Stimulated activated CD8-positive, alpha-beta memory T cell treated with anti-CD3 and anti-CD28 coated beads, Interleukin-7, amount 100 ng/mL, for 48 hours (primary cell): ENCODE data around the gene RNF43.

ENCODE experiments used
- DNase-seq, 2 donors: peaks; one replicate each; pipeline ENCODE4 v3.0.0-alpha.2; 2020; ENCODE audit warnings: low read depth in 1 of 2; ENCODE audit errors: extremely low read depth in 1 of 2

The RNF43 gene

GRCh38 chr17:58417300-58418092 is at the start of gene RNF43:
RNF43 (minus strand) TSS chr17:58417534; CDS start chr17:58415577, 1,957 bp downstream.
- DNase-seq, result peak; percentile 59 to 89

- DNase-seq, result no peak
Measured at GRCh38 chr17:58455491-58455890, 38.2 kb upstream of the RNF43 start.

GRCh38 chr17:58452738-58453137 is 35.4 kb upstream of the RNF43 start:
- DNase-seq, result no peak

DNA sequence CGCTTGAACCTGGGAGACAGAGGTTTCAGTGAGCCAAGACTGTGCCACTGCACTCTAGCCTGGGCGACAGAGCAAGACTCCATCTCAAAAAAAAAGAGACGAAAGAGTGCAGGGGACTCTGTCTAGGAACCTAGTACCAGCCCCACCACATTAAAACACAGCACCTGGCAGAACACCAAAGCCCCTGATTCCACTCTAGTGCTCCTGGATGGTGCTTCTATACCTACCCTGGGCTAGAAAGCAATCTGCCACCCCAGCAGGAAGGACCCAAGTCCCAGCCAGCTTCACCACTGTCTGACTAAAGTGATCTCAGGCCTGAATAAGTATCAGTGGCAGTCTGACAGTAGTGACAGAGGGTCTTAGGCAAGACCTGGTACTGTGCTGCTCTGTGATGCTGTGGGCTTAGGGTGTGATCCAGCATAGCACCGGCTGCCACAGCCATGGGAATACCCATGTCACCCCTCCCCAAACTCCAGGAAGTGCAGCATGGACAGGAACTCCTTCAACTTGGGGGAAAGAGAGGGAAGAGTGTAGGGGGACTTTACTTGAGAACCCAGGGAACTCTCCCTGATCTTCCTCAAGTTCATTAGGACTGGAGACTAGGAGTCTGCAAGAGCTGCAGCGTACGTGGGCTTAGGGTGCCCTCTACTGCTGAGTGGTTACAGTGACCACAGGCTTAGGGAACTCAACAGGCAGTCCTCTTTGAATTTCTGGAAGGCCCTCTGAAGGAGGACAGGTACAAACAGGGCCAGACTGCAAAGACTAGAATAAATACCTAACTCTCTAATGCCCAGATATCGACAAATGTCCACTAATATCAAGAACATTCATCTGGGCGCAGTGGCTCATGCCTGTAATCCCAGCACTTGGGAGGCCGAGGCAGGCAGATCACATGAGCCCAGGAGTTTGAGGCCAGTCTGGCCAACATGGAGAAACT is 30.0 kb upstream of the RNF43 start:
- peak; percentile 21 to 57 for DNase-seq

DNA sequence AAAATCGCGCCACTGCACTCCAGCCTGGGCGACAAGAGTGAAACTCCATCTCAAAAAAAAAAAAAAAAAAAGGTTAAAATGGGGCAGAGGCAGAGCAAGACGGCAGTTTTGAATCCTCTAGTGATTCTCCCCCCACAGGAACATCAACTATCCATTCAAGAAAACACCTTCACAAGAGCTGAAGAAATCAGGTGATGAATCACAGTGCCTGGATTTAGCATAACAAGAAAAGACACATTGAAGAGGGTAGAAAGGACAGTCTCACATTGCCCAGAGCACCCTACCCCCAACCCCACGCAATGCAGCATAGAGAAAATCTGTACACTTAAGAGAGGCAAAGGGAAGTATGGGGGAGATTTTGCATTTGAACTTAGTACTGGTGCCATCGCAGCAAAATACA is 28.8 kb upstream of the RNF43 start:
- DNase-seq, result no peak

DNA sequence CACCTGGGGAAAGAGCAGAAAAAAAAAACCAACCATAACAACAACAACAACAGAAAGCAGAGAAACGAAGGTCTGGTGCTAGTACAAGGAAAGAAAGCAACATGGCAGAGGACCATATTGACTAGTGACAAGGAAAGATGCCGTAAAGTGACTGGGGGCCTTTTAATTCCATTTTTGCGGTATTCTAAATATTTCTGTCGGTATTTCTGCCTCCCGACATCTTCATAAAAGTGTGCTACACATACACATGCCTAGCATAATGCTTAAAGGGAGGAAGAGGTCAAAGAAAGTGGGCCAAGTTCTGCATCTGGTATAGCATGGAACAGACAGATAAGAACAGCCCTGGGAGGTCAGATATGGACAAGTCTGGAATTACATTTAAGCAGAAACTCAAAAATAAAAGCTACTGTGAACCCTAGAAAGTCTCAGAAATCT is 19.5 kb upstream of the RNF43 start:
- no peak for DNase-seq

GRCh38 chr17:58436245-58436644 is 18.9 kb upstream of the RNF43 start:
- no peak for DNase-seq

GRCh38 chr17:58432806-58433573 is 15.7 kb upstream of the RNF43 start:
- DNase-seq, result no peak

- DNase-seq, result no peak
Measured at GRCh38 chr17:58427807-58428206, 10.5 kb upstream of the RNF43 start.

GRCh38 chr17:58421711-58422110 is 4.4 kb upstream of the RNF43 start:
- no peak for DNase-seq

GRCh38 chr17:58420827-58421226 is 3.5 kb upstream of the RNF43 start:
- DNase-seq, result no peak

- no peak for DNase-seq
Measured at GRCh38 chr17:58416937-58417299, 416 bp downstream of the RNF43 start.

DNA sequence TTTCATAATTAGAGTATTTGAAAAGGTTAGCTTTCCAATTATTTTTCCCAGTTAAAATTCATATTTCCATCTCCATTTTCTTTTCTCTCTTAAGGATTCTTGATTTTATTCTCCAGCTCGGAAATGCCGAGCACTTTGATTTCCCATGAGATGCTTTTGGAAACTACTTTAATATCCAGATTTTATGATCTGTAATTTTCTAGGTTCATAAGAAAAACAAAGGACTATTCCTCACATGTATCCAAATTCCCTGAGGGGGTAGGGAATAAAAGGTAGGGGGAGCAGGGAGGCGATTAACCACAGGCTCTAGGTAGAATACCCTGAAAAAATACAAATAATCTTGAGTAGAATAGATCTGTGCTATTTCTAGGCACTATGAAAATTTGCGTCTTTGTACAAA is 938 bp downstream of the RNF43 start:
- DNase-seq, result no peak

GRCh38 chr17:58415371-58416055 is 1.8 kb downstream of the RNF43 start:
- DNase-seq, result no peak

DNA sequence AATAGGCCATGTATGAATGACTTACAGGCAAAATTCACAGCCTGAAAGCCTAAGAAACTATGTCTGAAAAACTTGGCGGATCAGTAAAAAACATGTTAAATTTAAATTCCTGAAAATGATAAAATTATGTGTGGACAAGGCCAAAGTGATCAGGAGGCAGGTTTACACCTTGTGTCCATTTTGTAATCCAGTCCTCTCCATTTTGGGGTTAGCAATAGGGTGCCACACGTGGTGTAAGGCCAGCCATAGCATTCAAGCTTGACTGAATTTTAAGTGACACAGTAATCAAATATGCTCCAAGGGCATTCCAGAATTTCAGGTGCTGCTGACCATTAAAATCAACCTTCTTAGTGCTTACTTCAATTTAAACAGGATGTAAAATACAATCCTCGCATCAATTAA is 2.7 kb downstream of the RNF43 start:
- no peak for DNase-seq

DNA sequence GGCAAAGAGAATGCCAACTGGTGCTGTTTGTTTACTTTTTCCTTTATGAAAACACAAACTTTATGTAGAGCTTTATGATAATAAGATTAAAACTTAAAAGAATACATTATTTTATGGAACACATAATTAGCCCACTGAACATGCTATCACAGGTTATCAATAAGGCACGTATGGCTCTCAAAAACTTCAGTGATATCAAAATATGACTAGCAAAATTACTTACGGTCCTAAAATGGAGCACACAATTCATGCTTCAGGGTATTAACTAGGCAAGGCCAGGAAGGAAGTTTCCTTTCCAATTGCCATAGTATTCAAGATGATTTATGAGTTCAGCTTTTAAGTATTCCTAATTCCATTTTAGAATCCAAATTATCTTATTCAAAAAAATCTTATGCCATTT is 3.6 kb downstream of the RNF43 start:
- no peak for DNase-seq

DNA sequence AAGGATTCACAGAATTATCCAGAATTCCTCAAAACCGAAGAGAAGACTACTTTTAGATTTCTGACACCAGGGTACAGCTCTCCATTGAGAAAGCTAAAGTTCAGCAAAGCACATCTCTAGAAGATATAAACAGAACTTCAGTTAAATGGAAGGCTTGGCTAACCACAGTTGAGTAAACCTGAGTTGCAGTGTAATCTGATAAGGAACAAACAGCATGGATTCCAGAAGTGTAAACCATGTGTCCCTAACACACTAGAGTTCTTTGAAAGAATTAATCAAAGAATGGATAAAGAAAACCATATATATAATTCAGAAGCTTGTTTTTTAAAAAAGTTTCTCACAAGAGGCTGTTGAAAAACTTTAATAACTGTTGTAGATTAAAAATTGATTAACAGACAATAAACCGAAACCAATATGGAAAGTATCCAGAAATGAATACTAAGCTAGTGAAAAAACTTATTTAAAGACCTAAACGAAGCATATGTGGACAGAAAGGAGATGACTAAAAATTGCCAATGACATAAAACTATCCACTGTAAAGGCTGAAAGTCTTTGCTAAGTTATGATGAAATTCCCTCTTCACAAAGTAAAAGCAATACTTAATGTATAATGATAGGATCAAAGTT is 4.3 kb downstream of the RNF43 start:
- no peak for DNase-seq

DNA sequence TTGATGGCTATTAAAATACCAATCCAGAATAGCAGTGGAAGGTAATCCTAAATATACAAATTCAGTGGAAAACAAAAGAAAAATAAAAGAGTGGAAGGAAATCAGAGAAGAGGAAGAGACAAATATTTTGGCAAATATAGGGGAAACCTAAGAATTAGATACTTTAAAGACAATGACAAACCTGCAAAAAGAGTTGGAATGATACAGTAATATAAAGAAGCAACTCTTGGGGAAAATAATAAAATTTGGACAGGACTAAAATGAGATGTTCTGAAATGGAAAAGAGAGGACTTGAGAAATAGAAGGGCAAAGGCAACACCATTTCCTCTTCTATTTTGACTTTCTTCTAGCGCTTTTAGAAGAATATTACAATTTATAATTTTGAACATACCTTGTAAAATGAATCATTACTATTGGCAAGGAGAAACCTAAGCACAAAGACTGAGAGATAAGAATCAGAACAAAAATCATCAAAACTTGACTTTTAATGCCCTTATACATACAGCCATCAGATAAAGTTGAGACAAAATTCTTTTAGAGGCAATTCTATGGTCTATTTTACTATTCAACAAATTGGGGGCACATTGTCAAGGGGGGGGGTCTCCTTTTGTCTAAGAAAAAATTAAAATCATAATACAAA is 5.2 kb downstream of the RNF43 start:
- DNase-seq, result no peak

GRCh38 chr17:58411408-58411894 is 5.9 kb downstream of the RNF43 start:
- DNase-seq, result no peak
